Thyroid gland (tissue), 4 donors: ENCODE results near the gene FICD. TPM values are rescaled to one million over a fixed set of nuclear protein-coding genes. Genes with fewer than 3 reads are reported as not detected.

ENCODE experiments used
- DNase-seq, 2 donors: peaks; one replicate each; pipeline ENCODE4 v3.0.0-alpha.2; 2019
- H3K27ac ChIP-seq, 3 donors: fragments of 200-600 bp; sonication (generic); 1 replicate in 2 of 3; 2 replicates in 1 of 3; pipeline ENCODE4 v1.5.1; 2016 to 2019; ENCODE audit warnings: mild to moderate bottlenecking in 1 of 3, moderate library complexity in 1 of 3
- H3K27me3 ChIP-seq: fragments of 200-600 bp; sonication (generic); one replicate; pipeline ENCODE4 v1.5.1; 2019
- H3K36me3 ChIP-seq, 2 donors: fragments of 200-600 bp; sonication (generic); one replicate each; pipeline ENCODE4 v1.5.1; 2016 to 2019
- H3K4me1 ChIP-seq, 2 donors: fragments of 200-600 bp; sonication (generic); one replicate each; pipeline ENCODE4 v1.5.1; 2017 to 2019
- H3K4me3 ChIP-seq, 3 donors: fragments of 200-600 bp; sonication (generic); replicated peaks in 1 of 3; 1 replicate in 2 of 3; 2 replicates in 1 of 3; pipeline ENCODE4 v1.5.1; 2016; ENCODE audit warnings: mild to moderate bottlenecking in 1 of 3
- H3K9me3 ChIP-seq: fragments of 200-600 bp; sonication (generic); one replicate; pipeline ENCODE4 v1.5.1; 2017
- POLR2A ChIP-seq, 2 donors: fragments of 450-650 bp; IDR thresholded peaks; one replicate each; pipeline ENCODE4 v1.6.1; 2017; ENCODE audit warnings: antibody characterized with exemption in 2 of 2, mild to moderate bottlenecking in 2 of 2, moderate library complexity in 1 of 2
- WGBS, 2 donors: methylation state at CpG; one replicate each; pipeline ENCODE4 v1.1.5; 2017; 5-methylcytosine and 5-hydroxymethylcytosine counted together
- intact Hi-C: fragments of 100-400 bp; cut with DNase I; formaldehyde crosslinking; loops from one replicate; pipeline ENCODE4 v1.15.1; 2023
- total RNA-seq, 4 donors: library from RNA; depleted of rRNA; stranded (reverse); fragments of >200 nt; gene quantifications; one replicate each; pipeline ENCODE4 v1.2.3, GENCODE V29; 2016
- TF ChIP-seq, protein P1 (sequence below), 6 experiments: fragments of 200-600 bp in 3 of 6; fragments of 450-650 bp in 3 of 6; sonication (generic) in 3 of 6; IDR thresholded peaks; one replicate each; pipeline ENCODE4 v1.5.1; 2016 to 2019; ENCODE audit warnings: antibody characterized with exemption in 6 of 6, mild to moderate bottlenecking in 2 of 6, inconsistent platforms in 1 of 6, moderate library complexity in 1 of 6

The FICD gene
- total RNA-seq, 4 donors from 2014 or later, result 7.0 to 16.7 (median 10.5) TPM

DNA sequence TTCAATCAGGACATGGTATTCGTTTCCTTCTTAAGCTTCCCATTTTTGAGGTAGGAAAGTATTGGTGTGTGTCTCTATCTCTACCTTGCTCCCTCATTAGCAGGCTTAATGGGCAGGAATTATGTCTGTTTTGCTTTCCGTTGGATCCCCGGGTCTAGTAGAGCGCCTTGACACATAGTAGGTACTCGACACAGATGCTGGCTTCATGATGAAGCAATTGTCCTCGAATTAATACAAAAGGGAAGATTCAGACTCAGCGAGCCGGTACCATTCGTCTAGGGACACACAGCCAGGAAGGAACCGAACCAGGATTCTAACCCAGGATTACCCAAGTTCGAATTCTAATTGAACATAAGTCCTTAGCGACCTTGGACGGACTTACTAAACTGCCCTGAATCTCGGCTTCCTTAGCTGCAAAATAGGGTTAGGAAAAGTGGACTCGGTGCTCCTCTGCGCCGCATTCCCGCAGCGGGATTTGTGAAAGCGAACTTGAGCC, 46.8 kb downstream of the FICD start:
- H3K36me3 ChIP-seq, result peaks cover 11 to 12% of the 10 kb centered on the region in 2 donors

DNA sequence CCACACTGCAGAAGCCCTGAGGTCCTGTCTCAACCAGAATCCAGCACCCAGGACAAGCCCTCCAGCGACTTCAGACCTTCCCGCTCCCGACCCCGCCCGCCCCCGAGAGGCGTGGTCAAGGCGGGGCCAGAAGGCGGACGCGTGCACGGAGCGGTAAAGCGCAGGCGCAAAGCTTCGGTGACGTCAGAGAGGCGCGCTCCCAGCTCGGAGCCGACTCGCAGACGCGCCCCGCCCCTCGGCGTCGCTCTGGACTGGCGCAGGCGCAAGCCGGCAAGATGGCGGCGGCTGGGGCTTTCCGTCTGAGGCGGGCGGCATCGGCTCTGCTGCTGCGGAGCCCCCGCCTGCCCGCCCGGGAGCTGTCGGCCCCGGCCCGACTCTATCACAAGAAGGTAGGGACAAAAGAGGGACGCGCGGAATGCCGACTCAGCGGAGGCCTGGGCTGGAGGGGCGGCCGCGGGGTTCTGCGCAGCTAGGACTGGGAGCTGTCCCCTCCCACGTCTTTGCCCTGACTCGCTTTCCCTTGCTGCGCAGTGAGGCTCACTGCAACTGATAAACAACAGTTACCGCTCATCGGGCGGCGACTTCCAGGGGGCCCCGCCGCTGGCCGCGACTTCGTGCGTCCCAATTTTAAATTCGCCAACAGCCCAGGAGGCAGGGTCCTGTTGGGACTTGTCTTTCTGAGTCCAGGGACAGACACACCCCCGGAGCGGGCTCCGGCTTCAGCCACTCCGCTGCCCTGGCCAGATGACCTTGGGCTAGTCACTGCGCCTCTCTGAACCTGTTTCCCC, 47.5 kb downstream of the FICD start, which contains the start of gene ISCU:
Gene ISCU, plus strand, starts transcription at position 249 of the 788 bp plus-strand sequence. Its CDS starts 27 bp downstream, at position 276.
- peaks cover 27 to 39% of the 10 kb centered on the region in 2 donors for H3K4me1 ChIP-seq
- DNase-seq, result peak; percentile 94 to 98
- TF ChIP-seq, protein P1, sequence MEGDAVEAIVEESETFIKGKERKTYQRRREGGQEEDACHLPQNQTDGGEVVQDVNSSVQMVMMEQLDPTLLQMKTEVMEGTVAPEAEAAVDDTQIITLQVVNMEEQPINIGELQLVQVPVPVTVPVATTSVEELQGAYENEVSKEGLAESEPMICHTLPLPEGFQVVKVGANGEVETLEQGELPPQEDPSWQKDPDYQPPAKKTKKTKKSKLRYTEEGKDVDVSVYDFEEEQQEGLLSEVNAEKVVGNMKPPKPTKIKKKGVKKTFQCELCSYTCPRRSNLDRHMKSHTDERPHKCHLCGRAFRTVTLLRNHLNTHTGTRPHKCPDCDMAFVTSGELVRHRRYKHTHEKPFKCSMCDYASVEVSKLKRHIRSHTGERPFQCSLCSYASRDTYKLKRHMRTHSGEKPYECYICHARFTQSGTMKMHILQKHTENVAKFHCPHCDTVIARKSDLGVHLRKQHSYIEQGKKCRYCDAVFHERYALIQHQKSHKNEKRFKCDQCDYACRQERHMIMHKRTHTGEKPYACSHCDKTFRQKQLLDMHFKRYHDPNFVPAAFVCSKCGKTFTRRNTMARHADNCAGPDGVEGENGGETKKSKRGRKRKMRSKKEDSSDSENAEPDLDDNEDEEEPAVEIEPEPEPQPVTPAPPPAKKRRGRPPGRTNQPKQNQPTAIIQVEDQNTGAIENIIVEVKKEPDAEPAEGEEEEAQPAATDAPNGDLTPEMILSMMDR (IDR thresholded peaks at IDR 0.05), result peak in 1 of 6 experiments; percentile 11
- TF ChIP-seq POLR2A (IDR thresholded peaks at IDR 0.05), result peak; percentile 94 to 96
- H3K27me3 ChIP-seq, result no peaks in the 10 kb centered on the region
- intact Hi-C loops, result loop anchor here (10.0 kb wide), 1 partner anchor 242 kb away; no protein-coding TSS in a partner anchor
- peaks cover 18% of the 10 kb centered on the region in 2 donors for H3K36me3 ChIP-seq
- WGBS, 2 donors, result 1% methylated on average over 19 to 22 of the region's 72 CpGs
- no peaks in the 10 kb centered on the region for H3K9me3 ChIP-seq
- peak within 1 kb of the TSS; percentile 76 to 93 (median 87) for H3K4me3 ChIP-seq
- H3K27ac ChIP-seq, result peak within 1 kb of the TSS; percentile 83 to 94 (median 91)

More for the DNA sequence above, 46.8 kb downstream of the FICD start:
- Histone ChIP-seq H3K4me1 (peaks cover 27 to 32% of the 10 kb centered on the region in 2 donors), H3K9me3 (no peaks in the 10 kb centered on the region), H3K4me3 (peak overlapping the region in 2 of 3 donors; percentile 3 to 87), H3K27me3 (no peaks in the 10 kb centered on the region), H3K27ac (peak overlapping the region in 2 of 3 donors; percentile 91 to 94)
- WGBS, 2 donors, result 1% methylated on average over 9 to 20 of the region's 20 CpGs
- intact Hi-C loops, result loop anchor here (10.0 kb wide), 1 partner anchor 243 kb away; no protein-coding TSS in a partner anchor
- DNase-seq, result no peak
- TF ChIP-seq POLR2A (IDR thresholded peaks at IDR 0.05), result no peak
- TF ChIP-seq, protein P1 (IDR thresholded peaks at IDR 0.05), result no peak

DNA sequence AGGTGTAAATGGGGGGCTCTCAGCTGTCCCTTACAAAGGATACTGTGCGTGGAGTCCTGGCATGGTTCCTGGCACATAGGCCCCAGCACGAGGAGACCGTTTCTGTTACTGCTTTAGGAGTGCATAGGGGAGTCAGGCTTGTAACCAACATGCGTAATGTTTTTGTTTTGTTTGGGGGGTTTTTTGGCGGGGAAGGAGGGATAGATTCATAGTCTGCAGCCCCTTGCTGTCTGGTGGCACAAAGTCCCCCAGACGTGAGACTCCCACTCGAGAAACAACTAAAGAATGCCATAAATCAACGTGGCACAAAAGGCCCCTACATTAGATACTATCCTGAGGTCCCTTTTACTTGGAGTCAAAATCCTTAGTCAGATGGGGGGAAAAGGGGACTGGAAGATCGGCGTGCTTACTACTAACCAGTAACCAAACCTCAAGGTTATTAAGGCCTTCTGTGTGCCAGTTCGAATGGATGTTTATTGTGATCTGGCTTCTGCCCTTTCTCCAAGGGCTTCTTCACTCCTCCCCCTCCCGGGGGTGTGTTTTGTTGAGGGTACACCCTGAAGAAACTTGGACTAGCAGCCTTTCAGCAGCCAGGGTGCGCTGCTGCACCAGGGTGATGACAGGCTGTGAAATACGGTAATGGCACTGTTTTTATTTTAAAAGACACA, 48.2 kb downstream of the FICD start:
- peak overlapping the region; percentile 76 to 93 (median 87) for H3K4me3 ChIP-seq
- no peaks in the 10 kb centered on the region for H3K9me3 ChIP-seq
- DNase-seq, result peak; percentile 89 to 92
- 1 to 4% methylated on average over 14 of the region's 14 CpGs for WGBS, 2 donors
- H3K4me1 ChIP-seq, result peaks cover 27 to 44% of the 10 kb centered on the region in 2 donors
- intact Hi-C loops, result loop anchor here (10.0 kb wide), 1 partner anchor 242 kb away; no protein-coding TSS in a partner anchor
- no peaks in the 10 kb centered on the region for H3K27me3 ChIP-seq
- H3K36me3 ChIP-seq, result peaks cover 22 to 25% of the 10 kb centered on the region in 2 donors
- peak in 1 of 2 donors; percentile 53 for TF ChIP-seq POLR2A (IDR thresholded peaks at IDR 0.05)
- TF ChIP-seq, protein P1 (IDR thresholded peaks at IDR 0.05), result peak; percentile 57 to 94 (median 82)
- peak overlapping the region; percentile 62 to 93 (median 91) for H3K27ac ChIP-seq

DNA sequence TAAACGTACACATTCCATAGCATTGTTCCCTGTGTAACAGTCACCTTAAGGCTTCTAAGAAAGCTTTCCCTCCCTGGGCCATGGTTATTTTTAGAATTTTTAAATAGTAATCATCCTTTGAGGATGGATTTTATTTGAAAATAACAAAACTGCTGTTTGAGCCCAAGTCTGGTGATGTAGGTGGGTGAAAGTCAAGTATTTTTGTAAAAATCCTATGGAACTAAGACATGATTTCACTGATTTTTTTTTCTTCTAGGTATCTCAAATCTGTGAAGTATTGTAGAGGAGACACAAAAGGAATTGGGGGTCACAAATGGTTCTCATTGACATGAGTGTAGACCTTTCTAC, 48.7 kb downstream of the FICD start:
- H3K36me3 ChIP-seq, result peaks cover 27 to 30% of the 10 kb centered on the region in 2 donors
- 20 to 22% methylated on average over 1 of the region's 1 CpG for WGBS, 2 donors
- peaks cover 27 to 47% of the 10 kb centered on the region in 2 donors for H3K4me1 ChIP-seq
- H3K4me3 ChIP-seq, result no peak overlapping the region
- no peak for DNase-seq
- H3K27me3 ChIP-seq, result no peaks in the 10 kb centered on the region
- H3K27ac ChIP-seq, result peak overlapping the region in 2 of 3 donors; percentile 91 to 93
- intact Hi-C loops, result loop anchor here (10.0 kb wide), 1 partner anchor 241 kb away; no protein-coding TSS in a partner anchor
- TF ChIP-seq, protein P1 (IDR thresholded peaks at IDR 0.05), result no peak
- no peak for TF ChIP-seq POLR2A (IDR thresholded peaks at IDR 0.05)
- no peaks in the 10 kb centered on the region for H3K9me3 ChIP-seq
